K562 (cell line): ENCODE measurements around the gene SHISA6. TPM values are rescaled to one million over a fixed set of nuclear protein-coding genes. Genes with fewer than 3 reads are reported as not detected.

ENCODE experiments used
- ATAC-seq: fragments of 200-7000 bp; cut with Tn5 transposase; 3 replicates; pipeline ENCODE4 v1.9.1; 2020; ENCODE audit warnings: moderate library complexity
- BruUV-seq: library from RNA; stranded (reverse); fragments of 400-500 nt; replicated peaks from 2 replicates; lab custom pipeline; 2021; lab: Mats Ljungman, UMichigan
- CTCF ChIA-PET: fragments of 300-600 bp; formaldehyde crosslinking; extraction: SDS; loops from one replicate; lab custom pipeline; 2021; ENCODE audit warnings: low intra/inter-chr PET ratio; lab: Yijun Ruan, JAX
- POLR2A ChIA-PET: fragments of 300-600, 350-650 bp; sonication (Branson Sonifier 250); formaldehyde crosslinking; extraction: SDS; loops from one replicate; lab custom pipeline; 2021; ENCODE audit warnings: antibody characterized with exemption, inconsistent platforms; lab: Yijun Ruan, JAX
- DNase-seq, 4 experiments: peaks; one replicate each; pipeline versions ENCODE4 v3.0.0 to v3.0.0-alpha.2; 2011 to 2018; ENCODE audit warnings: low spot score in 3 of 4, mixed read lengths in 3 of 4; ENCODE audit errors: extremely low read depth in 1 of 4
- FAIRE-seq: peaks from 2 replicates; lab custom pipeline; 2011; peaks lifted over from hg19 to GRCh38; lab: Jason Lieb, UNC
- H2AFZ ChIP-seq: 2 replicates; pipeline ENCODE4 v1.6.0; 2011; ENCODE audit warnings: low read depth, low read length, control low read depth, inconsistent platforms
- H3K27ac ChIP-seq: fragments of 200-600 bp; 3 replicates; pipeline ENCODE4 v1.8.0; 2011; ENCODE audit warnings: low read depth, mild to moderate bottlenecking, control low read depth, inconsistent platforms, low read length, moderate library complexity, mixed read lengths; ENCODE audit errors: extremely low read depth
- H3K27me3 ChIP-seq, 2 experiments: fragments of 300-600 bp in 1 of 2; 2 replicates in 1 of 2; 3 replicates in 1 of 2; pipeline versions ENCODE4 v1.6.0 to v1.8.0; 2011; ENCODE audit warnings: inconsistent platforms in 2 of 2, low read length in 2 of 2, mild to moderate bottlenecking in 1 of 2, mixed read lengths in 1 of 2, moderate library complexity in 1 of 2; ENCODE audit not compliant: control insufficient read depth in 2 of 2, insufficient read depth in 2 of 2
- H3K36me3 ChIP-seq: fragments of 300-600 bp; 3 replicates; pipeline ENCODE4 v1.8.0; 2011; ENCODE audit warnings: mild to moderate bottlenecking, low read length, inconsistent platforms; ENCODE audit not compliant: control insufficient read depth, insufficient read depth
- H3K4me1 ChIP-seq, 2 experiments: fragments of 200-600 bp in 1 of 2; replicated peaks in 1 of 2; 2 replicates in 1 of 2; 3 replicates in 1 of 2; pipeline versions ENCODE4 v1.5.1 to v1.8.0; 2011; ENCODE audit warnings: inconsistent platforms in 2 of 2, low read length in 2 of 2, mild to moderate bottlenecking in 1 of 2, mixed read lengths in 1 of 2, moderate library complexity in 1 of 2; ENCODE audit not compliant: control insufficient read depth in 2 of 2, insufficient read depth in 2 of 2
- H3K4me2 ChIP-seq: 2 replicates; pipeline ENCODE4 v1.6.1; 2011; ENCODE audit warnings: low read length, control low read depth, inconsistent platforms, mixed read lengths; ENCODE audit not compliant: insufficient read depth
- H3K4me3 ChIP-seq: fragments of 200-600 bp; sonication (generic), shearing (Covaris generic); 2 replicates; pipeline ENCODE4 v1.5.1; 2016; ENCODE audit warnings: control low read depth, inconsistent platforms
- H3K79me2 ChIP-seq: fragments of 200-600 bp; 3 replicates; pipeline ENCODE4 v1.8.0; 2011; ENCODE audit warnings: low read length, inconsistent platforms; ENCODE audit not compliant: control insufficient read depth, insufficient read depth
- H3K9ac ChIP-seq, 2 experiments: 2 replicates each; pipeline versions ENCODE4 v1.6.0 to v1.6.1; 2011; ENCODE audit warnings: low read depth in 2 of 2, low read length in 2 of 2, control low read depth in 1 of 2, inconsistent platforms in 1 of 2, mild to moderate bottlenecking in 1 of 2, mixed read lengths in 1 of 2; ENCODE audit not compliant: insufficient read depth in 1 of 2
- H3K9me1 ChIP-seq: one replicate; pipeline ENCODE4 v1.6.0; 2011; ENCODE audit warnings: inconsistent platforms, mild to moderate bottlenecking, low read length, moderate library complexity; ENCODE audit not compliant: control insufficient read depth, insufficient read depth
- H3K9me3 ChIP-seq: replicated peaks from 2 replicates; pipeline ENCODE4 v1.5.1; 2011; ENCODE audit warnings: low read depth, low read length, inconsistent platforms; ENCODE audit not compliant: control insufficient read depth, insufficient read depth
- H4K20me1 ChIP-seq: replicated peaks from 2 replicates; pipeline ENCODE4 v1.6.1; 2011; ENCODE audit warnings: low read length, inconsistent platforms, mixed read lengths; ENCODE audit not compliant: control insufficient read depth, insufficient read depth
- ARID2 ChIP-seq: fragments of 450-650 bp; IDR thresholded peaks from 2 replicates; pipeline ENCODE4 v1.6.1; 2017; ENCODE audit warnings: antibody characterized with exemption, mild to moderate bottlenecking
- ARID3A ChIP-seq: IDR thresholded peaks from 2 replicates; pipeline ENCODE4 v1.6.1; 2012; ENCODE audit warnings: low read depth, low read length, improper control_type of control experiment, borderline replicate concordance
- BRF1 ChIP-seq: IDR thresholded peaks from 3 replicates; pipeline ENCODE4 v1.6.1; 2011; ENCODE audit warnings: borderline replicate concordance, mild to moderate bottlenecking; ENCODE audit not compliant: insufficient read length; ENCODE audit errors: extremely low read depth
- CAMTA2 ChIP-seq: fragments of 250-450 bp; sonication (Bioruptor Pico); conservative IDR thresholded peaks from 2 replicates; pipeline ENCODE4 v1.5.1; 2022
- FOXJ3 ChIP-seq: sonication (generic); formaldehyde crosslinking; IDR thresholded peaks from 2 replicates; pipeline ENCODE4 v1.4.0; 2020; ENCODE audit warnings: mild to moderate bottlenecking, missing genetic modification reagents
- HIVEP1 ChIP-seq: fragments of 250-450 bp; sonication (Bioruptor Pico); IDR thresholded peaks from 2 replicates; pipeline ENCODE4 v1.4.0; 2020; ENCODE audit warnings: mild to moderate bottlenecking
- HNRNPL ChIP-seq: fragments of 200-400 bp; formaldehyde crosslinking; IDR thresholded peaks from 2 replicates; pipeline ENCODE4 v1.6.1; 2017; ENCODE audit warnings: low read depth, mild to moderate bottlenecking, low read length
- MED1 ChIP-seq: sonication (generic); formaldehyde crosslinking; IDR thresholded peaks from 2 replicates; pipeline ENCODE4 v1.8.1; 2023; ENCODE audit warnings: missing genetic modification reagents, borderline replicate concordance
- MTA2 ChIP-seq: fragments of 450-650 bp; IDR thresholded peaks from 2 replicates; pipeline ENCODE4 v1.6.1; 2016; ENCODE audit warnings: low read depth
- NEUROD1 ChIP-seq: fragments of 150-350 bp; IDR thresholded peaks from 2 replicates; pipeline ENCODE4 v1.6.1; 2014; ENCODE audit warnings: borderline replicate concordance, low read length, low read depth; ENCODE audit not compliant: partially characterized antibody
- PCBP1 ChIP-seq: fragments of 200-400 bp; formaldehyde crosslinking; IDR thresholded peaks from 2 replicates; pipeline ENCODE4 v1.6.1; 2018; ENCODE audit warnings: mild to moderate bottlenecking, low read depth, low read length; ENCODE audit not compliant: poor library complexity, severe bottlenecking
- PHTF2 ChIP-seq: fragments of 250-450 bp; sonication (Bioruptor Pico); IDR thresholded peaks from 2 replicates; pipeline ENCODE4 v1.5.0; 2021; ENCODE audit warnings: mild to moderate bottlenecking
- SMARCB1 ChIP-seq: IDR thresholded peaks from 2 replicates; pipeline ENCODE4 v1.6.1; 2011; ENCODE audit warnings: improper control_type of control experiment, low read depth; ENCODE audit not compliant: insufficient read length
- TGIF2 ChIP-seq: sonication (generic); formaldehyde crosslinking; IDR thresholded peaks from 2 replicates; pipeline ENCODE4 v1.8.1; 2022; ENCODE audit warnings: mild to moderate bottlenecking, missing genetic modification reagents, moderate library complexity
- THRAP3 ChIP-seq: fragments of 450-650 bp; IDR thresholded peaks from 2 replicates; pipeline ENCODE4 v1.6.1; 2016; ENCODE audit warnings: mild to moderate bottlenecking, inconsistent platforms, borderline replicate concordance
- USF2 ChIP-seq: sonication (generic); formaldehyde crosslinking; IDR thresholded peaks from 2 replicates; pipeline ENCODE4 v1.5.0; 2020; ENCODE audit warnings: missing genetic modification reagents
- XRCC3 ChIP-seq: fragments of 450-650 bp; IDR thresholded peaks from 2 replicates; pipeline ENCODE4 v1.6.1; 2017; ENCODE audit warnings: mild to moderate bottlenecking, moderate library complexity
- ZNF778 ChIP-seq: fragments of 450-650 bp; formaldehyde crosslinking; IDR thresholded peaks from 2 replicates; pipeline ENCODE4 v1.4.0; 2020; ENCODE audit warnings: mild to moderate bottlenecking, moderate library complexity
- WGBS: fragments of 100-300 bp; shearing (Covaris generic); methylation state at CpG from one replicate; pipeline ENCODE4 v1.1.6; 2016; ENCODE audit warnings: low coverage, mixed read lengths; ENCODE audit not compliant: insufficient coverage; ENCODE audit errors: missing lambda C conversion rate; 5-methylcytosine and 5-hydroxymethylcytosine counted together
- in situ Hi-C: fragments of 300-500 bp; cut with MboI; formaldehyde crosslinking; loops from 4 replicates; pipeline ENCODE4 v1.15.0; 2018; ENCODE audit warnings: inconsistent platforms, mixed read lengths
- intact Hi-C: fragments of 100-400 bp; cut with micrococcal nuclease; formaldehyde crosslinking; loops from 2 replicates; pipeline ENCODE4 v1.14.2; 2022
- polyA plus RNA-seq, 8 experiments: library from polyadenylated mRNA; depleted of rRNA in 4 of 8; stranded (reverse) in 5 of 8; unstranded in 3 of 8; fragments of >200 nt; fragmentation: Nextera tagmentation in 2 of 8; fragmentation: Illumina TruSeq in 1 of 8; extraction: Ambion mirVana in 2 of 8; extraction: Trizol in 1 of 8; gene quantifications; 2 replicates each; pipeline versions ENCODE4 v1.2.1 to v1.2.3, GENCODE V29; 2011 to 2014; ENCODE audit warnings: inconsistent platforms in 1 of 8, missing spikeins in 1 of 8
- total RNA-seq, 7 experiments: library from RNA; depleted of rRNA in 6 of 7; stranded (reverse); fragments of >200 nt in 6 of 7; fragmentation: Illumina TruSeq in 2 of 7; extraction: Trizol in 2 of 7; gene quantifications; 2 replicates each; pipeline versions ENCODE4 v1.2.1 to v1.2.3, GENCODE V29; 2011 to 2021; ENCODE audit warnings: low replicate concordance in 1 of 7
- TF ChIP-seq, protein P1 (sequence below): fragments of 450-650 bp; IDR thresholded peaks from 2 replicates; pipeline ENCODE4 v1.6.1; 2016; ENCODE audit warnings: borderline replicate concordance

Gene SHISA6
- total and polyA plus RNA-seq, 9 of the 15 experiments (the other 6 are each of a cell fraction or from before 2014, with no cell fraction given), result not detected

GRCh38 chr17:11300738-11301137 is 59.7 kb downstream of the SHISA6 start:
- Histone ChIP-seq H3K79me2 (no peaks in the 10 kb centered on the region), H3K9me3 (no peaks in the 10 kb centered on the region), H3K4me2 (no peak overlapping the region), H3K27me3 (no peaks in the 10 kb centered on the region), H3K4me1 (no peaks in the 10 kb centered on the region), H3K27ac (no peak overlapping the region), H3K9me1 (no peaks in the 10 kb centered on the region), H4K20me1 (no peaks in the 10 kb centered on the region), H3K36me3 (no peaks in the 10 kb centered on the region), H2AFZ (no peak overlapping the region), H3K9ac (no peak overlapping the region), H3K4me3 (no peak overlapping the region)
- FAIRE-seq (no peak), DNase-seq (no peak), ATAC-seq (no peak)
- CTCF ChIA-PET, result no interaction called here
- TF ChIP-seq USF2 (CRISPR knock-in tag) (no peak), PCBP1 (no peak), ZNF778 (CRISPR knock-in tag) (no peak), BRF1 (no peak), ARID2 (no peak), THRAP3 (no peak), MTA2 (no peak), HIVEP1 (no peak), PHTF2 (CRISPR knock-in tag) (no peak), NEUROD1 (no peak), ARID3A (no peak), CAMTA2 (CRISPR knock-in tag) (no peak), TGIF2 (no peak), MED1 (CRISPR knock-in tag) (no peak), HNRNPL (no peak), FOXJ3 (CRISPR knock-in tag) (no peak), XRCC3 (no peak), SMARCB1 (no peak)
- TF ChIP-seq, protein P1, sequence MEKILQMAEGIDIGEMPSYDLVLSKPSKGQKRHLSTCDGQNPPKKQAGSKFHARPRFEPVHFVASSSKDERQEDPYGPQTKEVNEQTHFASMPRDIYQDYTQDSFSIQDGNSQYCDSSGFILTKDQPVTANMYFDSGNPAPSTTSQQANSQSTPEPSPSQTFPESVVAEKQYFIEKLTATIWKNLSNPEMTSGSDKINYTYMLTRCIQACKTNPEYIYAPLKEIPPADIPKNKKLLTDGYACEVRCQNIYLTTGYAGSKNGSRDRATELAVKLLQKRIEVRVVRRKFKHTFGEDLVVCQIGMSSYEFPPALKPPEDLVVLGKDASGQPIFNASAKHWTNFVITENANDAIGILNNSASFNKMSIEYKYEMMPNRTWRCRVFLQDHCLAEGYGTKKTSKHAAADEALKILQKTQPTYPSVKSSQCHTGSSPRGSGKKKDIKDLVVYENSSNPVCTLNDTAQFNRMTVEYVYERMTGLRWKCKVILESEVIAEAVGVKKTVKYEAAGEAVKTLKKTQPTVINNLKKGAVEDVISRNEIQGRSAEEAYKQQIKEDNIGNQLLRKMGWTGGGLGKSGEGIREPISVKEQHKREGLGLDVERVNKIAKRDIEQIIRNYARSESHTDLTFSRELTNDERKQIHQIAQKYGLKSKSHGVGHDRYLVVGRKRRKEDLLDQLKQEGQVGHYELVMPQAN, result no peak
- intact Hi-C loops, result no loop called here
- WGBS, result 0% methylated on average over 4 of the region's 6 CpGs
- no TSS peak for BruUV-seq
- in situ Hi-C loops, result no loop called here
- POLR2A ChIA-PET, result no interaction called here
